KMS-11 (cell line): Measurements from ENCODE around the gene PLEKHO2.

Source experiments
- H2AFZ ChIP-seq: fragments of 200-600 bp; sonication (generic); 2 replicates; pipeline ENCODE4 v1.6.1; 2016; ENCODE audit warnings: antibody characterized with exemption, mixed run types, low read depth
- H3K27ac ChIP-seq: fragments of 200-600 bp; sonication (generic); 2 replicates; pipeline ENCODE4 v1.6.1; 2016; ENCODE audit warnings: mild to moderate bottlenecking, mixed run types
- H3K27me3 ChIP-seq: fragments of 200-600 bp; sonication (generic); 2 replicates; pipeline ENCODE4 v1.6.1; 2017; ENCODE audit warnings: mild to moderate bottlenecking, low read depth, mixed run types, moderate library complexity; ENCODE audit not compliant: insufficient read depth
- H3K36me3 ChIP-seq: fragments of 200-600 bp; sonication (generic); 2 replicates; pipeline ENCODE4 v1.6.1; 2017; ENCODE audit warnings: mild to moderate bottlenecking, mixed run types; ENCODE audit not compliant: insufficient read depth
- H3K4me1 ChIP-seq: fragments of 200-600 bp; sonication (generic); 2 replicates; pipeline ENCODE4 v1.6.1; 2016; ENCODE audit warnings: mild to moderate bottlenecking, low read depth, mixed run types; ENCODE audit not compliant: poor library complexity, severe bottlenecking
- H3K4me2 ChIP-seq: fragments of 200-600 bp; sonication (generic); 2 replicates; pipeline ENCODE4 v1.7.0; 2016; ENCODE audit warnings: mild to moderate bottlenecking, mixed run types
- H3K4me3 ChIP-seq: fragments of 200-600 bp; sonication (generic); IDR thresholded peaks from 2 replicates; pipeline ENCODE4 v1.6.1; 2017; ENCODE audit warnings: low read depth, low read length, mixed read lengths; ENCODE audit not compliant: insufficient read depth
- H3K79me2 ChIP-seq: fragments of 200-600 bp; sonication (generic); 2 replicates; pipeline ENCODE4 v1.6.1; 2016; ENCODE audit warnings: low read depth, mixed run types; ENCODE audit not compliant: insufficient read depth
- H3K9ac ChIP-seq: fragments of 200-600 bp; sonication (generic); 2 replicates; pipeline ENCODE4 v1.6.1; 2016; ENCODE audit warnings: mild to moderate bottlenecking, mixed run types
- H4K20me1 ChIP-seq: fragments of 200-600 bp; sonication (generic); 2 replicates; pipeline ENCODE4 v1.6.1; 2016; ENCODE audit warnings: mild to moderate bottlenecking, mixed run types; ENCODE audit not compliant: insufficient read depth
- CTCF ChIP-seq: fragments of 200-600 bp; sonication (generic); conservative IDR thresholded peaks from 2 replicates; pipeline ENCODE4 v1.6.1; 2017; ENCODE audit warnings: low read depth, mild to moderate bottlenecking, antibody characterized with exemption, low read length, moderate library complexity, mixed read lengths

Gene PLEKHO2

GRCh38 chr15:64901914-64902313 is 60.2 kb downstream of the PLEKHO2 start:
- TF ChIP-seq CTCF = no peak
- Histone ChIP-seq H3K27me3 (no peaks in the 10 kb centered on the region), H3K4me1 (peaks cover 1% of the 10 kb centered on the region), H3K4me2 (no peak overlapping the region), H3K27ac (no peak overlapping the region), H3K79me2 (no peaks in the 10 kb centered on the region), H3K36me3 (no peaks in the 10 kb centered on the region), H3K4me3 (no peak overlapping the region), H4K20me1 (no peaks in the 10 kb centered on the region), H2AFZ (no peak overlapping the region), H3K9ac (no peak overlapping the region)

- TF ChIP-seq CTCF = no peak
- H3K4me1 ChIP-seq = no peaks in the 10 kb centered on the region
- no peak overlapping the region for H3K4me3 ChIP-seq
- no peaks in the 10 kb centered on the region for H3K27me3 ChIP-seq
- no peaks in the 10 kb centered on the region for H3K36me3 ChIP-seq
- H3K9ac ChIP-seq = no peak overlapping the region
- H3K79me2 ChIP-seq = no peaks in the 10 kb centered on the region
- no peak overlapping the region for H2AFZ ChIP-seq
- H3K27ac ChIP-seq = no peak overlapping the region
- H4K20me1 ChIP-seq = no peaks in the 10 kb centered on the region
- H3K4me2 ChIP-seq = no peak overlapping the region
Observed at GRCh38 chr15:64902863-64903262, 61.1 kb downstream of the PLEKHO2 start.

- H3K27ac ChIP-seq = no peak overlapping the region
- H2AFZ ChIP-seq = no peak overlapping the region
- H3K4me2 ChIP-seq = no peak overlapping the region
- H3K36me3 ChIP-seq = no peaks in the 10 kb centered on the region
- no peak overlapping the region for H3K9ac ChIP-seq
- H3K4me1 ChIP-seq = no peaks in the 10 kb centered on the region
- H4K20me1 ChIP-seq = no peaks in the 10 kb centered on the region
- H3K27me3 ChIP-seq = no peaks in the 10 kb centered on the region
- no peak for TF ChIP-seq CTCF
- no peak overlapping the region for H3K4me3 ChIP-seq
- no peaks in the 10 kb centered on the region for H3K79me2 ChIP-seq
Observed at GRCh38 chr15:64903326-64903950, 61.7 kb downstream of the PLEKHO2 start.

GRCh38 chr15:64904189-64904588 is 62.5 kb downstream of the PLEKHO2 start:
- Histone ChIP-seq H3K4me2 (no peak overlapping the region), H3K27me3 (no peaks in the 10 kb centered on the region), H3K4me3 (no peak overlapping the region), H3K36me3 (no peaks in the 10 kb centered on the region), H3K9ac (no peak overlapping the region), H3K27ac (no peak overlapping the region), H4K20me1 (no peaks in the 10 kb centered on the region), H3K79me2 (no peaks in the 10 kb centered on the region), H3K4me1 (no peaks in the 10 kb centered on the region), H2AFZ (no peak overlapping the region)
- TF ChIP-seq CTCF = no peak
